ENCODE measurements around the gene MAP4K1.

The MAP4K1 gene

DNA sequence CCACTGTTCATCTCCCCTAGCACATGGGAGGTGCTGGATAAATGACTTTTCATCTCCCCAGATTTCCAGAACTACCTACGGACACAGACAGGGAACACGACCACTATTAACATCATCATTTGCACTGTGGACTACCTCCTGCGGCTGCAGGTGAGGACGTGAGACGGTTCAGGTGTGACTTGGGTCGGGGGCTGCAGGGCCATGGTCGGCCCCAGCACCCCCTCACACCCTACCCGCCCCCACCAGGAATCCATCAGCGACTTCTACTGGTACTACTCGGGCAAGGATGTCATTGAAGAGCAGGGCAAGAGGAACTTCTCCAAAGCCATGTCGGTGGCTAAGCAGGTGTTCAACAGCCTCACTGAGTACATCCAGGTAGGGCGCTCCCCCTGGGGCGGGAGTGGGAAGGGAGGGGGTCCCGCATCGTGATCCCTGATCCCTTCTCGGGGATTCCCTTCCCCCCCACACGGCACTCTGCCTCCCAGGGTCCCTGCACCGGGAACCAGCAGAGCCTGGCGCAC, 74.4 kb downstream of the MAP4K1 start:
- no peaks in the 10 kb centered on the region for H4K20me1 ChIP-seq (ENCODE audit: insufficient read depth, low read length)
- no peaks in the 10 kb centered on the region for H3K27me3 ChIP-seq (replicated peaks; ENCODE audit: insufficient read depth, low read length)
- peak overlapping the region; percentile 72 for H3K4me2 ChIP-seq (ENCODE audit: low read depth, low read length)
- H3K9me2 ChIP-seq (replicated peaks; ENCODE audit: insufficient read depth, low read length), result no peaks in the 10 kb centered on the region
- no peak overlapping the region for H3K27ac ChIP-seq (ENCODE audit: low read length)
- H2AFZ ChIP-seq (ENCODE audit: low read length), result peak overlapping the region; percentile 40
- H3K79me2 ChIP-seq (ENCODE audit: low read length), result no peaks in the 10 kb centered on the region
- no peak for DNase-seq
- H3F3A ChIP-seq (ENCODE audit: insufficient read depth, low read length), result 0 out of 2 replicates have a peak, but pooled peaks cover 9% of the 10 kb centered on the region
- no peaks in the 10 kb centered on the region for H3K9me3 ChIP-seq (replicated peaks; ENCODE audit: insufficient read depth, low read length)
- TF ChIP-seq EZH2phosphoT487 (IDR thresholded peaks at IDR 0.05; ENCODE audit: low read length), result no peak
- TF ChIP-seq, protein P1, sequence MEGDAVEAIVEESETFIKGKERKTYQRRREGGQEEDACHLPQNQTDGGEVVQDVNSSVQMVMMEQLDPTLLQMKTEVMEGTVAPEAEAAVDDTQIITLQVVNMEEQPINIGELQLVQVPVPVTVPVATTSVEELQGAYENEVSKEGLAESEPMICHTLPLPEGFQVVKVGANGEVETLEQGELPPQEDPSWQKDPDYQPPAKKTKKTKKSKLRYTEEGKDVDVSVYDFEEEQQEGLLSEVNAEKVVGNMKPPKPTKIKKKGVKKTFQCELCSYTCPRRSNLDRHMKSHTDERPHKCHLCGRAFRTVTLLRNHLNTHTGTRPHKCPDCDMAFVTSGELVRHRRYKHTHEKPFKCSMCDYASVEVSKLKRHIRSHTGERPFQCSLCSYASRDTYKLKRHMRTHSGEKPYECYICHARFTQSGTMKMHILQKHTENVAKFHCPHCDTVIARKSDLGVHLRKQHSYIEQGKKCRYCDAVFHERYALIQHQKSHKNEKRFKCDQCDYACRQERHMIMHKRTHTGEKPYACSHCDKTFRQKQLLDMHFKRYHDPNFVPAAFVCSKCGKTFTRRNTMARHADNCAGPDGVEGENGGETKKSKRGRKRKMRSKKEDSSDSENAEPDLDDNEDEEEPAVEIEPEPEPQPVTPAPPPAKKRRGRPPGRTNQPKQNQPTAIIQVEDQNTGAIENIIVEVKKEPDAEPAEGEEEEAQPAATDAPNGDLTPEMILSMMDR (IDR thresholded peaks at IDR 0.05; ENCODE audit: low read length), result no peak
- no peak for TF ChIP-seq EZH2 (optimal IDR thresholded peaks at IDR 0.05; ENCODE audit: low read depth, low read length)
- peaks cover 22% of the 10 kb centered on the region for H3K4me1 ChIP-seq (ENCODE audit: low read length)
- no peaks in the 10 kb centered on the region for H3K36me3 ChIP-seq (replicated peaks; ENCODE audit: insufficient read depth, low read length)
- peak overlapping the region; percentile 55 for H3K4me3 ChIP-seq (ENCODE audit: low read length)
- H3K9ac ChIP-seq (ENCODE audit: low read length), result no peak overlapping the region

GRCh38 chr19:38542040-38542439, 75.7 kb downstream of the MAP4K1 start:
- Histone ChIP-seq H3K9me2 (replicated peaks; ENCODE audit: insufficient read depth, low read length) (no peaks in the 10 kb centered on the region), H3K36me3 (replicated peaks; ENCODE audit: insufficient read depth, low read length) (no peaks in the 10 kb centered on the region), H2AFZ (ENCODE audit: low read length) (no peak overlapping the region), H3K4me3 (ENCODE audit: low read length) (no peak overlapping the region), H3F3A (ENCODE audit: insufficient read depth, low read length) (0 out of 2 replicates have a peak, but pooled peaks cover 9% of the 10 kb centered on the region), H3K27me3 (replicated peaks; ENCODE audit: insufficient read depth, low read length) (no peaks in the 10 kb centered on the region), H3K9me3 (replicated peaks; ENCODE audit: insufficient read depth, low read length) (no peaks in the 10 kb centered on the region), H4K20me1 (ENCODE audit: insufficient read depth, low read length) (no peaks in the 10 kb centered on the region), H3K9ac (ENCODE audit: low read length) (no peak overlapping the region), H3K4me1 (ENCODE audit: low read length) (peaks cover 24% of the 10 kb centered on the region), H3K4me2 (ENCODE audit: low read depth, low read length) (no peak overlapping the region), H3K79me2 (ENCODE audit: low read length) (no peaks in the 10 kb centered on the region), H3K27ac (ENCODE audit: low read length) (no peak overlapping the region)
- no peak for DNase-seq
- TF ChIP-seq EZH2phosphoT487 (IDR thresholded peaks at IDR 0.05; ENCODE audit: low read length), result no peak
- TF ChIP-seq EZH2 (optimal IDR thresholded peaks at IDR 0.05; ENCODE audit: low read depth, low read length), result no peak
- TF ChIP-seq, protein P1 (IDR thresholded peaks at IDR 0.05; ENCODE audit: low read length), result no peak

- no peak overlapping the region for H2AFZ ChIP-seq (ENCODE audit: low read length)
These were observed 78.0 kb downstream of the MAP4K1 start for GRCh38 chr19:38539751-38540150.

More at GRCh38 chr19:38539751-38540150, 78.0 kb downstream of the MAP4K1 start:
- H3K4me2 ChIP-seq (ENCODE audit: low read depth, low read length), result no peak overlapping the region; the same call in 1 of the 2 replicates
- H3K4me3 ChIP-seq (ENCODE audit: low read length), result no peak overlapping the region
- no peaks in the 10 kb centered on the region; the same call in 1 of the 2 replicates for H3K9me3 ChIP-seq (replicated peaks; ENCODE audit: insufficient read depth, low read length)
- no peak overlapping the region for H3K9ac ChIP-seq (ENCODE audit: low read length)
- 0 out of 2 replicates have a peak, but pooled peaks cover 8% of the 10 kb centered on the region for H3F3A ChIP-seq (ENCODE audit: insufficient read depth, low read length)
- no peaks in the 10 kb centered on the region for H3K79me2 ChIP-seq (ENCODE audit: low read length)
- H3K4me1 ChIP-seq (ENCODE audit: low read length), result peaks cover 20% of the 10 kb centered on the region
- no peak for DNase-seq
- H3K27ac ChIP-seq (ENCODE audit: low read length), result no peak overlapping the region
- H3K9me2 ChIP-seq (replicated peaks; ENCODE audit: insufficient read depth, low read length), result no peaks in the 10 kb centered on the region
- no peaks in the 10 kb centered on the region for H4K20me1 ChIP-seq (ENCODE audit: insufficient read depth, low read length)
- H3K36me3 ChIP-seq (replicated peaks; ENCODE audit: insufficient read depth, low read length), result no peaks in the 10 kb centered on the region
- H3K27me3 ChIP-seq (replicated peaks; ENCODE audit: insufficient read depth, low read length), result peaks cover 10% of the 10 kb centered on the region
- TF ChIP-seq EZH2phosphoT487 (IDR thresholded peaks at IDR 0.05; ENCODE audit: low read length), result no peak
- TF ChIP-seq, protein P1 (IDR thresholded peaks at IDR 0.05; ENCODE audit: low read length), result no peak
- no peak for TF ChIP-seq EZH2 (optimal IDR thresholded peaks at IDR 0.05; ENCODE audit: low read depth, low read length)

All from MM.1S (cell line).